ENCODE measurements around the gene TNFRSF18. TPM values are rescaled to one million over a fixed set of nuclear protein-coding genes. Genes with fewer than 3 reads are reported as not detected.

The TNFRSF18 gene
- total RNA-seq, 1 donor from 2014 or later: 3.0 TPM

- H3K36me3 Mint-ChIP-seq (ENCODE audit: unreplicated experiment): peaks cover under 1% of the 10 kb centered on the region
- peaks cover 13% of the 10 kb centered on the region for H3K27me3 Mint-ChIP-seq (ENCODE audit: unreplicated experiment)
- TF ChIP-seq CTCF (IDR thresholded peaks at IDR 0.05; ENCODE audit: partially characterized antibody, unreplicated experiment): no peak
- no peak overlapping the region for H3K27ac Mint-ChIP-seq (ENCODE audit: unreplicated experiment)
- H3K4me3 Mint-ChIP-seq (ENCODE audit: unreplicated experiment): no peak overlapping the region
- peaks cover 12% of the 10 kb centered on the region for H3K9me3 Mint-ChIP-seq (ENCODE audit: unreplicated experiment)
- no peak for DNase-seq
- peaks cover 9% of the 10 kb centered on the region for H3K4me1 Mint-ChIP-seq (ENCODE audit: low read depth, unreplicated experiment)
Measured at GRCh38 chr1:1228187-1228586, 21.8 kb upstream of the TNFRSF18 start.

GRCh38 chr1:1227386-1227785 lies 21.0 kb upstream of the TNFRSF18 start:
- Mint-ChIP-seq H3K4me3 (ENCODE audit: unreplicated experiment) (no peak overlapping the region), H3K27me3 (ENCODE audit: unreplicated experiment) (peaks cover 18% of the 10 kb centered on the region), H3K4me1 (ENCODE audit: low read depth, unreplicated experiment) (peaks cover 9% of the 10 kb centered on the region), H3K36me3 (ENCODE audit: unreplicated experiment) (peaks cover 6% of the 10 kb centered on the region), H3K27ac (ENCODE audit: unreplicated experiment) (no peak overlapping the region), H3K9me3 (ENCODE audit: unreplicated experiment) (peaks cover 12% of the 10 kb centered on the region)
- TF ChIP-seq CTCF (IDR thresholded peaks at IDR 0.05; ENCODE audit: partially characterized antibody, unreplicated experiment): no peak
- DNase-seq: no peak

DNA sequence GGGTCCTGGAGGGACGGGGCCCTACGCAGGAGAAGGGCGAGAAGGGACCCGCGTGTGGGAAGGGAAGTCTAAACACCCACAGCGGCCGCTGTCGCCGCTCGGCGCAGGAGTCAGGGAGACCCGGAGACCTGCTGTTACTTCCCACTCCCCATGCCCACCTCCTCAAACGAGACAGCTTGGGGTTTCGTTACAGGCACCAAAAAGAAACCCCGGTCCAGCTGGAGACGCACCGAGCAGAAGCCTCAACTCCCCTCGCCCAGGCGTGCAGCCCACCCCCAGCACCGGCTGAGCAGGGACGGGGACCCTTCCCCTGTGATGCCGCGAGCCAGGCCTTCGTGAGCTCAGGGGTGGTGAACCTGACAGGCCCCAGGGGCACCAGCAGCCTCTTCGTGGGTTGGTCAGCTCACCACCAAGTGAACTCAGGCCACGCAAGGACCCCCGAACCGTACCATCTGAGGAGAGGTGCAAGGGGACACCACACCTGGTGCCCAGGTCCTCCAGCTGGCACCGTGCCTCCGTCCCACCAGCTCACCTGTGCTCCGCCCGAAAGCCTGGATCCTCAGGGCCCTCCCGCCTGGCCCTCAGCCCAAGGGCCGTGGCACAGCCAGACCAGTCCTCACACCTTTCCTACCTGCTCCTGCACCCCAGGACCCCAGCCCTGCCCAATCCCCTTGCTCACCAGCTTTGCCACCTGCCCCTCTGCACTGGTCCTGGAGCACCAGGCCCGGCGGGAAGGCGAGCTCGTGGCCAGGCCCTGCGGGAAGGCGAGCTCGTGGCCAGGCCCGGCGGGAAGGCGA lies 20.4 kb upstream of the TNFRSF18 start:
- Mint-ChIP-seq H3K27me3 (ENCODE audit: unreplicated experiment) (peaks cover 18% of the 10 kb centered on the region), H3K9me3 (ENCODE audit: unreplicated experiment) (peaks cover 12% of the 10 kb centered on the region), H3K4me3 (ENCODE audit: unreplicated experiment) (no peak overlapping the region), H3K27ac (ENCODE audit: unreplicated experiment) (no peak overlapping the region), H3K36me3 (ENCODE audit: unreplicated experiment) (peaks cover 6% of the 10 kb centered on the region), H3K4me1 (ENCODE audit: low read depth, unreplicated experiment) (peaks cover 9% of the 10 kb centered on the region)
- no peak for TF ChIP-seq CTCF (IDR thresholded peaks at IDR 0.05; ENCODE audit: partially characterized antibody, unreplicated experiment)
- no peak for DNase-seq

DNA sequence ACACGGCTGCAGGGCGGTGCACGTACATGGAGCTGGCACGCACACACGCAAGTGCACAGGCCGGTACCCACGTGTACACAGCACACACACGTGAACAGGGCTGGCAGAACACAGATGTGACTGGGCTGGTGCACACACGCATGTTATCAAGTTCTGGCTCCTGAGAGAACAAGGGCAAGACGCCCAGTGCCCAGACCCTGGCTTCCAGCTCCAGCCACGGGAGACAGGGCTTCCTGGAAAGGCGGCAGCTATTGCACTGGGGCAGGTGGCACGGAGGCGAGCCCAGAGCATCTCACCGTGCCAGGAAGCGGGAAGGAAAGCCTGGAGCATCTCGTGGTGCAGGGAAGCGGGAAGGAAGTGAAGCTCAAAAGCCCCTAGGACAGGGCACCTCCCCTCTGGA lies 19.5 kb upstream of the TNFRSF18 start:
- Mint-ChIP-seq H3K27ac (ENCODE audit: unreplicated experiment) (no peak overlapping the region), H3K4me3 (ENCODE audit: unreplicated experiment) (no peak overlapping the region)
- no peak for TF ChIP-seq CTCF (IDR thresholded peaks at IDR 0.05; ENCODE audit: partially characterized antibody, unreplicated experiment)

GRCh38 chr1:1225238-1225845 lies 18.9 kb upstream of the TNFRSF18 start:
- Mint-ChIP-seq H3K27ac (ENCODE audit: unreplicated experiment) (no peak overlapping the region), H3K4me1 (ENCODE audit: low read depth, unreplicated experiment) (peaks cover 6% of the 10 kb centered on the region)

More for the DNA sequence above, 19.5 kb upstream of the TNFRSF18 start:
- H3K27me3 Mint-ChIP-seq (ENCODE audit: unreplicated experiment): peaks cover 18% of the 10 kb centered on the region
- no peak for DNase-seq
- peaks cover 9% of the 10 kb centered on the region for H3K4me1 Mint-ChIP-seq (ENCODE audit: low read depth, unreplicated experiment)
- H3K36me3 Mint-ChIP-seq (ENCODE audit: unreplicated experiment): peaks cover 6% of the 10 kb centered on the region
- H3K9me3 Mint-ChIP-seq (ENCODE audit: unreplicated experiment): peaks cover 9% of the 10 kb centered on the region

More at GRCh38 chr1:1225238-1225845, 18.9 kb upstream of the TNFRSF18 start:
- peaks cover 17% of the 10 kb centered on the region for H3K27me3 Mint-ChIP-seq (ENCODE audit: unreplicated experiment)
- no peak for DNase-seq
- no peak overlapping the region for H3K4me3 Mint-ChIP-seq (ENCODE audit: unreplicated experiment)
- TF ChIP-seq CTCF (IDR thresholded peaks at IDR 0.05; ENCODE audit: partially characterized antibody, unreplicated experiment): no peak
- peaks cover 6% of the 10 kb centered on the region for H3K9me3 Mint-ChIP-seq (ENCODE audit: unreplicated experiment)
- peaks cover 6% of the 10 kb centered on the region for H3K36me3 Mint-ChIP-seq (ENCODE audit: unreplicated experiment)

All from glutamatergic neuron (in vitro differentiated cells).